Thyroid gland (tissue), 4 donors: ENCODE data around the gene HCFC1. TPM values are rescaled to one million over a fixed set of nuclear protein-coding genes. Genes with fewer than 3 reads are reported as not detected.

Experiments used
- DNase-seq, 2 donors: peaks; one replicate each; pipeline ENCODE4 v3.0.0-alpha.2; 2019
- H3K27ac ChIP-seq, 3 donors: fragments of 200-600 bp; sonication (generic); 1 replicate in 2 of 3; 2 replicates in 1 of 3; pipeline ENCODE4 v1.5.1; 2016 to 2019; ENCODE audit warnings: mild to moderate bottlenecking in 1 of 3, moderate library complexity in 1 of 3
- H3K27me3 ChIP-seq: fragments of 200-600 bp; sonication (generic); one replicate; pipeline ENCODE4 v1.5.1; 2019
- H3K36me3 ChIP-seq, 2 donors: fragments of 200-600 bp; sonication (generic); one replicate each; pipeline ENCODE4 v1.5.1; 2016 to 2019
- H3K4me1 ChIP-seq, 2 donors: fragments of 200-600 bp; sonication (generic); one replicate each; pipeline ENCODE4 v1.5.1; 2017 to 2019
- H3K4me3 ChIP-seq, 3 donors: fragments of 200-600 bp; sonication (generic); replicated peaks in 1 of 3; 1 replicate in 2 of 3; 2 replicates in 1 of 3; pipeline ENCODE4 v1.5.1; 2016; ENCODE audit warnings: mild to moderate bottlenecking in 1 of 3
- H3K9me3 ChIP-seq: fragments of 200-600 bp; sonication (generic); one replicate; pipeline ENCODE4 v1.5.1; 2017
- CTCF ChIP-seq, 6 experiments: fragments of 200-600 bp in 3 of 6; fragments of 450-650 bp in 3 of 6; sonication (generic) in 3 of 6; IDR thresholded peaks; one replicate each; pipeline ENCODE4 v1.5.1; 2016 to 2019; ENCODE audit warnings: antibody characterized with exemption in 6 of 6, mild to moderate bottlenecking in 2 of 6, inconsistent platforms in 1 of 6, moderate library complexity in 1 of 6
- POLR2A ChIP-seq, 2 donors: fragments of 450-650 bp; IDR thresholded peaks; one replicate each; pipeline ENCODE4 v1.6.1; 2017; ENCODE audit warnings: antibody characterized with exemption in 2 of 2, mild to moderate bottlenecking in 2 of 2, moderate library complexity in 1 of 2
- WGBS, 2 donors: methylation state at CpG; one replicate each; pipeline ENCODE4 v1.1.5; 2017; 5-methylcytosine and 5-hydroxymethylcytosine counted together
- intact Hi-C: fragments of 100-400 bp; cut with DNase I; formaldehyde crosslinking; loops from one replicate; pipeline ENCODE4 v1.15.1; 2023
- total RNA-seq, 4 donors: library from RNA; depleted of rRNA; stranded (reverse); fragments of >200 nt; gene quantifications; one replicate each; pipeline ENCODE4 v1.2.3, GENCODE V29; 2016

The HCFC1 gene
- total RNA-seq, 4 donors from 2014 or later, result 23.5 to 119 (median 52.3) TPM

GRCh38 chrX:153930011-153930910 is 41.4 kb downstream of the HCFC1 start:
- intact Hi-C loops, result loop anchor here (10.0 kb wide), 1 partner anchor 55 kb away; no protein-coding TSS in a partner anchor
- no peak overlapping the region for H3K4me3 ChIP-seq
- WGBS, 2 donors, result 93% methylated on average over 14 of the region's 31 CpGs; no CpG with 5 or more reads in 1 of the 2 donors
- peaks cover 4 to 26% of the 10 kb centered on the region in 2 donors for H3K4me1 ChIP-seq
- DNase-seq, result no peak
- no peak overlapping the region for H3K27ac ChIP-seq
- no peaks in the 10 kb centered on the region for H3K9me3 ChIP-seq
- H3K36me3 ChIP-seq, result peaks cover 0 to 5% of the 10 kb centered on the region in 2 donors
- TF ChIP-seq POLR2A (IDR thresholded peaks at IDR 0.05) (no peak), CTCF (IDR thresholded peaks at IDR 0.05) (no peak)
- H3K27me3 ChIP-seq, result no peaks in the 10 kb centered on the region

- Histone ChIP-seq H3K27me3 (no peaks in the 10 kb centered on the region), H3K4me3 (no peak overlapping the region), H3K36me3 (peaks cover 0 to 5% of the 10 kb centered on the region in 2 donors), H3K4me1 (peaks cover 4 to 26% of the 10 kb centered on the region in 2 donors), H3K27ac (no peak overlapping the region), H3K9me3 (no peaks in the 10 kb centered on the region)
- no peak for DNase-seq
- TF ChIP-seq POLR2A (IDR thresholded peaks at IDR 0.05) (no peak), CTCF (IDR thresholded peaks at IDR 0.05) (no peak)
- intact Hi-C loops, result no loop called here
- 85% methylated on average over 4 of the region's 10 CpGs; no CpG with 5 or more reads in 1 of the 2 donors for WGBS, 2 donors
These were observed 42.0 kb downstream of the HCFC1 start for GRCh38 chrX:153929576-153929975.

GRCh38 chrX:153928846-153929245 is 42.8 kb downstream of the HCFC1 start:
- peaks cover 4 to 21% of the 10 kb centered on the region in 2 donors for H3K4me1 ChIP-seq
- WGBS, 2 donors, result 44 to 72% methylated on average over 4 to 6 of the region's 9 CpGs
- H3K27ac ChIP-seq, result no peak overlapping the region
- intact Hi-C loops, result no loop called here
- H3K4me3 ChIP-seq, result no peak overlapping the region
- H3K9me3 ChIP-seq, result no peaks in the 10 kb centered on the region
- no peak for DNase-seq
- TF ChIP-seq CTCF (IDR thresholded peaks at IDR 0.05) (no peak), POLR2A (IDR thresholded peaks at IDR 0.05) (no peak)
- H3K27me3 ChIP-seq, result no peaks in the 10 kb centered on the region
- peaks cover 0 to 5% of the 10 kb centered on the region in 2 donors for H3K36me3 ChIP-seq

- 0 to 12% methylated on average over 3 to 6 of the region's 76 CpGs for WGBS, 2 donors
- TF ChIP-seq POLR2A (IDR thresholded peaks at IDR 0.05) (peak; percentile 33 to 76), CTCF (IDR thresholded peaks at IDR 0.05) (peak in 2 of 6 experiments; percentile 10 to 12)
- no peaks in the 10 kb centered on the region for H3K27me3 ChIP-seq
- H3K4me1 ChIP-seq, result peaks cover 4 to 20% of the 10 kb centered on the region in 2 donors
- H3K27ac ChIP-seq, result peak overlapping the region; percentile 71 to 83 (median 76)
- peak; percentile 94 to 95 for DNase-seq
- H3K36me3 ChIP-seq, result peaks cover 0 to 5% of the 10 kb centered on the region in 2 donors
- intact Hi-C loops, result no loop called here
- H3K4me3 ChIP-seq, result peak overlapping the region; percentile 18 to 49 (median 20)
- no peaks in the 10 kb centered on the region for H3K9me3 ChIP-seq
These were observed 43.5 kb downstream of the HCFC1 start for GRCh38 chrX:153927922-153928760.
